PFSK-1 (cell line): Measurements from ENCODE around the gene ITGA1.

Experiments
- REST ChIP-seq, 2 experiments: IDR thresholded peaks; 2 replicates each; pipeline versions ENCODE4 v1.6.1 to v1.8.0; 2011 to 2012; ENCODE audit warnings: low read depth in 2 of 2, low read length in 2 of 2, control low read depth in 1 of 2, inconsistent platforms in 1 of 2, mild to moderate bottlenecking in 1 of 2, moderate library complexity in 1 of 2; ENCODE audit not compliant: insufficient read depth in 1 of 2
- TAF1 ChIP-seq: IDR thresholded peaks from 2 replicates; pipeline ENCODE4 v1.6.1; 2012; ENCODE audit warnings: low read length, control low read depth, borderline replicate concordance; ENCODE audit not compliant: insufficient read depth

GRCh38 chr5:52771343-52772039 is 16.2 kb upstream of the ITGA1 start:
- TF ChIP-seq TAF1 (no peak), REST (IDR thresholded peaks at IDR 0.05; ENCODE audit: insufficient read depth in 1 of 2, low read depth in 2 of 2, low read length in 2 of 2) (no peak)
